Measurements from ENCODE around the gene ARHGAP6.

ARHGAP6 gene

DNA sequence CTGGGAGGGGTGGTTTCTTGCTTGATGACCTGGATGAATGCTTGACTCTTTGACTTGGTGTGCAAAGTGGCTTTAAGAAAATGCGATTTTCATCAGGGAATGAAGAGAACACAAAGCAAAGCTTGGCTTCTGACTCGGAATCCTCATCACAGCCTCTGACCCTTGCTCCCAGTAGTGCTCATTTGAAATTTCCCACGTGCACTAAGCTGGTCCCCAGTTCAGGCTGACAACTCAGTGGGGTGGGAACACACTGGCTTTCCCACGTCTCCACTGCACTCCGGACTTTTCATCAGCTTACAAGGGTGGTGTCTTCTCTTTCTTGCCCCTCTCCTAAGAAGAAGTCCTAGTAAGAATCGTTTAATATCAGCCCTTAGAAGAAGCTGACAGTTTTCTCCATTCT, 501.3 kb downstream of the ARHGAP6 start:
- DNase-seq (ENCODE audit: low read depth) = no peak
- no peak overlapping the region for H3K4me3 ChIP-seq (ENCODE audit: low read length)
- TF ChIP-seq, protein P1, sequence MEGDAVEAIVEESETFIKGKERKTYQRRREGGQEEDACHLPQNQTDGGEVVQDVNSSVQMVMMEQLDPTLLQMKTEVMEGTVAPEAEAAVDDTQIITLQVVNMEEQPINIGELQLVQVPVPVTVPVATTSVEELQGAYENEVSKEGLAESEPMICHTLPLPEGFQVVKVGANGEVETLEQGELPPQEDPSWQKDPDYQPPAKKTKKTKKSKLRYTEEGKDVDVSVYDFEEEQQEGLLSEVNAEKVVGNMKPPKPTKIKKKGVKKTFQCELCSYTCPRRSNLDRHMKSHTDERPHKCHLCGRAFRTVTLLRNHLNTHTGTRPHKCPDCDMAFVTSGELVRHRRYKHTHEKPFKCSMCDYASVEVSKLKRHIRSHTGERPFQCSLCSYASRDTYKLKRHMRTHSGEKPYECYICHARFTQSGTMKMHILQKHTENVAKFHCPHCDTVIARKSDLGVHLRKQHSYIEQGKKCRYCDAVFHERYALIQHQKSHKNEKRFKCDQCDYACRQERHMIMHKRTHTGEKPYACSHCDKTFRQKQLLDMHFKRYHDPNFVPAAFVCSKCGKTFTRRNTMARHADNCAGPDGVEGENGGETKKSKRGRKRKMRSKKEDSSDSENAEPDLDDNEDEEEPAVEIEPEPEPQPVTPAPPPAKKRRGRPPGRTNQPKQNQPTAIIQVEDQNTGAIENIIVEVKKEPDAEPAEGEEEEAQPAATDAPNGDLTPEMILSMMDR (conservative IDR thresholded peaks at IDR 0.05; ENCODE audit: low read depth, low read length) = no peak

DNA sequence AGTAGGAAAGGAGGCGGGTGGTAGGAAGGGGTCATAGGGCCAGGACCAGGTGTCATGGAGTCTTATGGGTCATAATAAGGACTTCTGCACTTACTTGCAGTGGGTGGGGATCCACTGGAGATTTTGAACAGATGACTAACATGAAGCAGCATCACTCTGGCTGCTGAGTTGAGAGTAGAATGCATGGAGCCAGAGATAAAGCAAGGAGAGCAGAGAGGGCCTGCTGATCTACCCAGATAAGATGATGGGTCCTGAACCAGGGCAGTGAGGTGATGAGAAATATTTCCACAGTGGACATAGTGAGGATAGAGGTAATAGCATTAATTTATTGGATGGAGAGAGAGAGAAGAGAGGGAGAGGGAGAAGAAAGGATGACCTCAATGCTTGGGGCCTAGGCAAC, 506.6 kb downstream of the ARHGAP6 start:
- no peak overlapping the region for H3K4me3 ChIP-seq (ENCODE audit: low read length)
- no peak for DNase-seq (ENCODE audit: low read depth)
- TF ChIP-seq, protein P1 (conservative IDR thresholded peaks at IDR 0.05; ENCODE audit: low read depth, low read length) = no peak

DNA sequence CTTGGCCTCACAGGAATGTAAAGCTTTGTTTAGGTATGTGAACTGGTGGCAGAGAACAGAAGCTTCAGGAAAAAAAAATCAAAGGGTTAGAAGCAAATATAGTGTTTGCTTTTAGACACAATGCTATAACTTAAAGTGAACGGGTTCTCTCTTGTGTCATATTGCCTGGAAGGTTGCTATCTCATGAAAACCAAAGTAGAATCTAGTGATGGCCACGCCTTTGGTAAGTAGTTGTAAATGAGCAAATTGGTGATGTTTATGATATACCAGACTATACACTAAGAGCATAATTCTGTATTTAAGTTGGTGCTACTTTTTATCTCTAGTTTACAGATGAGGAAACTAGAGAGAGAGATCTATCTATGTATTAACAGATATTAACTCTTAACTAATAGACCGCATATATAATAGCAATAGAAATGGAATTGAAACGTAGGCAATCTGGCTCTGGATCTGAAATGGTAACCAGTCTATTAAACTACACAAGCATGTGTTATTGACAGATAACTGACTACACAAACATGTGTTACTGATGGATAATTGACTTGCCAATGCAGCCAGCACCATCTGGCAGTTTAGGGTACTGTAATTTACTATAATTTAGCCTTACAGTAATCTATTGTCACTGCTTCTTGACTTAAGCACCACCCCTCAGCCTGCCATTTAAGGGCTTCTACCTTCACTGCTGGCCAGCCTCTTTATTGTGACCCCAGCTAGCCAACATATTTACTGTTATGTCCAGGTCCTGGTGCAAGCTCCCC, 513.7 kb downstream of the ARHGAP6 start:
- TF ChIP-seq, protein P1 (conservative IDR thresholded peaks at IDR 0.05; ENCODE audit: low read depth, low read length) = no peak
- H3K4me3 ChIP-seq (ENCODE audit: low read length) = no peak overlapping the region
- DNase-seq (ENCODE audit: low read depth) = no peak

DNA sequence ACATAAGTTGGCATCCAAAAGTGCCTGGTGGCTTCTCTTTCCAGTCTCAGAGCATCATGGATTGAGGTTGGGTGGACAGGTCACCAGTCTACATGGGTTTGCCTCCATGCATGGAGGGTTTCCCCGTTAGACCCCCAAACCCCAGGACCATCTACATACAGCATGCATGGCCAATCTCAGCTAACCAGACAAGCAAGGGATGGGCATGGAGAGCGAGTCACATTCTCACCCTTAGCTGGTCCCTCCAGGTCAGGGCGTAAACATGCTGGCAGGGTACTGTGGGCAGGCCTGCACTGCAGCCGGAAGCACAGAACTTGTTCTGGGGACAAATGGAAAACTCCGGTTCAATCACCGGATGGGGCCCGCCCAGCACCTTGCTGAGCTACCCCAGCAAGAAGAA, 517.3 kb downstream of the ARHGAP6 start:
- DNase-seq (ENCODE audit: low read depth) = no peak
- H3K4me3 ChIP-seq (ENCODE audit: low read length) = no peak overlapping the region
- TF ChIP-seq, protein P1 (conservative IDR thresholded peaks at IDR 0.05; ENCODE audit: low read depth, low read length) = no peak

DNA sequence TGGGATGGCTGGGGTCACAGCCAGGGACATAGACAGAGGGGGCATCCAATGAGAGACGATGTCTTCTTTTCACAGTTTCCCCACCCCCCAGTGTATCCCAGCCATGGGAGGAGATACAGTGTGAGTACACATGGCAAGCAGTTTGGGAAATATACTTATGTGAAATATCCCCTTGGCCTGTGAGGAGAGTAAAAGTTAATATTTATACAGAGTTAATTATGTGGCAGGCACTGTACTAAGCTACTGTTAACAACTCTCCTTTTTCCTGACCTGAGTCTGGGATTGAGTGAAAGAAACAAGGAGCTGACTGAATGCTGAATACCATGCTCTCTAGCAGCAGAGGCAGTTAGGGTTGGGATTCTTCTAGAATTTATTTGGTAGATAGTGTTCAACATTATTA, 519.3 kb downstream of the ARHGAP6 start:
- DNase-seq (ENCODE audit: low read depth) = no peak
- no peak overlapping the region for H3K4me3 ChIP-seq (ENCODE audit: low read length)
- TF ChIP-seq, protein P1 (conservative IDR thresholded peaks at IDR 0.05; ENCODE audit: low read depth, low read length) = no peak

DNA sequence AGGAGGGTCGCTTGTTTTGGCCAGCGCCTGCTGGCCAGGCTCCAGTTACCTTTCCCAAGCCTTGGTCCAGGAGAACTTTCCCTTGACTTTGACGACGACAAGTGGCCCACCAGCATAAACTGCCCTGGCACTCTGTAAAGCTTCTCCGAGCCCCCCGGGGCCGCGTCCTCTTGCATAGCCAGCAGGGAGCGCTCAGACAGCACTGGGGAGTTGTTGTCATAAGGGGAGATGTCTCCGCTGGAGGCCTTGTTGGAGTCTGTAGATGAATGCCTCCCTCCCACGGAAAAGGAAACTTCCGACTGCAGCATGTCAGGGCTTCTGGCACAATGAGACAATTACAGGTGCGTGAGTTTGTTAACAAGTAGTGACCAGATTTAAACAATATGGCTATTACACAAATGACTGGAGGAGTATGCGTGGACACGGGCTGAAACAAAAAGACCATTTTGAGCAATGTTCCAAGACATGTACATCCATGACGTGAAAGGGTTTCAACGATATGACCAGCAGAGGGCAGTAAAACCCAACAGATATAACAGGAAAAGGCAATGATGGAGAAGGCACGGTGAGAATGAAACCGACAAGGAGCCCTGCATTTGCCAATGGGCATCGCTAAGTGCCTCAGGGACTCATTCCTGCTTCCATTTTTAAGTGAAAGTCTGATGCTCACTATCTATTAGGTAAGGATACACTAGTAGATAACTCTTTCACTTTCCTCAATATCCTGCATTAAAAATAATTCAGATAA, 521.6 kb downstream of the ARHGAP6 start:
- DNase-seq (ENCODE audit: low read depth) = no peak
- TF ChIP-seq, protein P1 (conservative IDR thresholded peaks at IDR 0.05; ENCODE audit: low read depth, low read length) = peak; percentile 51
- H3K4me3 ChIP-seq (ENCODE audit: low read length) = no peak overlapping the region
